ENCODE results near the gene UBE2K. TPM values are rescaled to one million over a fixed set of nuclear protein-coding genes. Genes with fewer than 3 reads are reported as not detected.

UBE2K gene
- polyA plus RNA-seq, 3 donors: 24.2 to 66.8 (median 50.0) TPM

DNA sequence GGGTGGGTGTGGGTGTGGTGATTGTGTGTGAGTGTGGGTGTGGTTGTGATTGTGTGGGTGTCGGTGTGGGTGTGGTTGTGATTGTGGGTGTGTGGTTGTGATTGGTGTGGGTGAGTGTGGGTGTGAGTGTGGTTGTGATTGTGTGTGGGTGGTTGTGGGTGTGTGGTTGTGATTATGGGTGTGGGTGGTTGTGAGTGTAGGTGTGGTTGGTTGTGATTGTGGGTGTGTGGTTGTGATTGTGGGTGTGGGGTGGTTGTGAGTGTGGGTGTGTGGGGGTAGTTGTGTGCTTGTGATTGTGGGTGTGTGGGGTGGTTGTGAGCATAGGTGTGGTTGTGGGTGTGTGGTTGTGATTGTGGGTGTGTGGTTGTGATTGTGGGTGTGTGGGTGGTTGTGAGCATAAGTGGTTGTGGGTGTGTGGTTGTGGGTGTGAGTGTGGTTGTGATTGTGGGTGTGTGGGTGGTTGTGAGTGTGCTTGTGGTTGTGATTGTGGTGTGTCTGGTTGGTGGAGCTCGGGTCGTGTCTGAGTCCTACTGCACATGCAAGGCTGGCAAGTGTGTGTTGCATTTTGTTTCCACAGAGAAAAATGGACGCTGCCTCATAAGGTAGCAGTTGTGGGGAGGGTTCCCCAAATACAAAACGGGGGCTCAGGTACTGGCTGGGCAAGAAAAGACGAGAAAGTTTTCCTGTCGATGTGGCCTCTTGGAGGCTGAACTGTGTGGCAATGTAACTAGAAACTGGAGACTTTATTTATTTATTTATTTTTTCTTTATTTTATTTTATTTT, 116.7 kb downstream of the UBE2K start:
- Histone ChIP-seq H2AFZ (ENCODE audit: insufficient read depth, low read depth, low read length, poor library complexity, severe bottlenecking) (no peak overlapping the region), H3K4me3 (replicated peaks in 1 of 3; ENCODE audit: low read depth in 2 of 3, low read length in 3 of 3) (no peak overlapping the region), H3K4me1 (ENCODE audit: control insufficient read depth in 1 of 2, insufficient read depth in 2 of 2, low read length in 2 of 2) (no peaks in the 10 kb centered on the region), H3K79me2 (ENCODE audit: insufficient read depth, low read length) (no peaks in the 10 kb centered on the region), H3K9me3 (replicated peaks in 1 of 2; ENCODE audit: control insufficient read depth in 1 of 2, insufficient read depth in 1 of 2, low read length in 2 of 2) (peaks cover 0 to 5% of the 10 kb centered on the region in 2 donors), H3K4me2 (replicated peaks; ENCODE audit: extremely low read depth, low read length, poor library complexity, severe bottlenecking) (no peak overlapping the region), H4K20me1 (ENCODE audit: insufficient read depth, low read length) (no peaks in the 10 kb centered on the region), H3K27ac (ENCODE audit: low read depth in 1 of 2, low read length in 2 of 2) (no peak overlapping the region), H3K27me3 (ENCODE audit: control insufficient read depth in 2 of 2, insufficient read depth in 2 of 2, low read length in 2 of 2) (no peaks in the 10 kb centered on the region), H3K36me3 (replicated peaks in 1 of 2; ENCODE audit: control insufficient read depth in 1 of 2, insufficient read depth in 2 of 2, low read length in 2 of 2) (no peaks in the 10 kb centered on the region), H3K9ac (ENCODE audit: insufficient read depth, low read length, poor library complexity, severe bottlenecking) (no peak overlapping the region)
- peaks cover 0 to 2% (median 0%) of the 10 kb centered on the region in 3 donors for H3K27me3 Mint-ChIP-seq (ENCODE audit: low read depth in 3 of 3)
- H3K4me1 Mint-ChIP-seq: no peaks in the 10 kb centered on the region
- intact Hi-C loops (cut with micrococcal nuclease): no loop called here
- H3K9me3 Mint-ChIP-seq: peaks cover 3 to 14% (median 4%) of the 10 kb centered on the region in 7 donors
- TF ChIP-seq, protein P1, sequence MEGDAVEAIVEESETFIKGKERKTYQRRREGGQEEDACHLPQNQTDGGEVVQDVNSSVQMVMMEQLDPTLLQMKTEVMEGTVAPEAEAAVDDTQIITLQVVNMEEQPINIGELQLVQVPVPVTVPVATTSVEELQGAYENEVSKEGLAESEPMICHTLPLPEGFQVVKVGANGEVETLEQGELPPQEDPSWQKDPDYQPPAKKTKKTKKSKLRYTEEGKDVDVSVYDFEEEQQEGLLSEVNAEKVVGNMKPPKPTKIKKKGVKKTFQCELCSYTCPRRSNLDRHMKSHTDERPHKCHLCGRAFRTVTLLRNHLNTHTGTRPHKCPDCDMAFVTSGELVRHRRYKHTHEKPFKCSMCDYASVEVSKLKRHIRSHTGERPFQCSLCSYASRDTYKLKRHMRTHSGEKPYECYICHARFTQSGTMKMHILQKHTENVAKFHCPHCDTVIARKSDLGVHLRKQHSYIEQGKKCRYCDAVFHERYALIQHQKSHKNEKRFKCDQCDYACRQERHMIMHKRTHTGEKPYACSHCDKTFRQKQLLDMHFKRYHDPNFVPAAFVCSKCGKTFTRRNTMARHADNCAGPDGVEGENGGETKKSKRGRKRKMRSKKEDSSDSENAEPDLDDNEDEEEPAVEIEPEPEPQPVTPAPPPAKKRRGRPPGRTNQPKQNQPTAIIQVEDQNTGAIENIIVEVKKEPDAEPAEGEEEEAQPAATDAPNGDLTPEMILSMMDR (IDR thresholded peaks at IDR 0.05): no peak
- no peak overlapping the region for H3K4me3 Mint-ChIP-seq
- DNase-seq: no peak
- no peaks in the 10 kb centered on the region for H3K36me3 Mint-ChIP-seq
- peak overlapping the region in 3 of 7 donors; percentile 11 to 35 (median 32) for H3K27ac Mint-ChIP-seq
- WGBS (ENCODE audit: insufficient coverage): 98% methylated on average over 5 of the region's 7 CpGs

DNA sequence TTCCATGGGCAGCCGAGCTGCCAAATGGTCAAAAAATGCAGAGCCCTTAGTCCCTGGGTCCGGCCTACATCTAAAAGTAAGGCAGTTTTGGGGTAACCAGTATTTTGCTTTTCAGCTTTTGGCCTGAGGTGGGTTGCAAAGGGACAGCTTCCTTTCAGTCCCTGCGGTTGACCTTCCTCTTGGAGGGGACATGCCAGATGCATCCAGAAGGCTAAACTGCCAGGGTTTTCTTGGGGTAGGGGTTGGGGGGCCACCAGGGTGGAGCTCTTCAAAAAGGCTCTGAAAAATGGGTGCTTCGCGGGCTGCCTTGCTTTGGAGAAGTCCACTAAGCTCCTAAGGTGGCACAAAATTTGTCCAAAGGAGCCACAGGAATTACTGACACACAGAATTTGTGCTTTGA, 120.7 kb downstream of the UBE2K start:
- intact Hi-C loops (cut with micrococcal nuclease): no loop called here
- 93% methylated on average over 4 of the region's 5 CpGs for WGBS (ENCODE audit: insufficient coverage)
- H3K36me3 Mint-ChIP-seq: peaks cover 9 to 11% of the 10 kb centered on the region in 2 donors
- no peak for DNase-seq
- no peaks in the 10 kb centered on the region for H3K27me3 Mint-ChIP-seq (ENCODE audit: low read depth in 3 of 3)
- no peak overlapping the region for H3K4me3 Mint-ChIP-seq
- H3K27ac Mint-ChIP-seq: peak overlapping the region in 2 of 7 donors; percentile 13 to 75
- Histone ChIP-seq H3K4me3 (replicated peaks in 1 of 3; ENCODE audit: low read depth in 2 of 3, low read length in 3 of 3) (no peak overlapping the region), H4K20me1 (ENCODE audit: insufficient read depth, low read length) (no peaks in the 10 kb centered on the region), H3K36me3 (replicated peaks in 1 of 2; ENCODE audit: control insufficient read depth in 1 of 2, insufficient read depth in 2 of 2, low read length in 2 of 2) (peaks cover 9 to 17% of the 10 kb centered on the region in 2 donors), H2AFZ (ENCODE audit: insufficient read depth, low read depth, low read length, poor library complexity, severe bottlenecking) (no peak overlapping the region), H3K4me1 (ENCODE audit: control insufficient read depth in 1 of 2, insufficient read depth in 2 of 2, low read length in 2 of 2) (no peaks in the 10 kb centered on the region), H3K79me2 (ENCODE audit: insufficient read depth, low read length) (no peaks in the 10 kb centered on the region), H3K27ac (ENCODE audit: low read depth in 1 of 2, low read length in 2 of 2) (no peak overlapping the region), H3K27me3 (ENCODE audit: control insufficient read depth in 2 of 2, insufficient read depth in 2 of 2, low read length in 2 of 2) (no peaks in the 10 kb centered on the region), H3K9me3 (replicated peaks in 1 of 2; ENCODE audit: control insufficient read depth in 1 of 2, insufficient read depth in 1 of 2, low read length in 2 of 2) (peaks cover 0 to 4% of the 10 kb centered on the region in 2 donors), H3K9ac (ENCODE audit: insufficient read depth, low read length, poor library complexity, severe bottlenecking) (no peak overlapping the region), H3K4me2 (replicated peaks; ENCODE audit: extremely low read depth, low read length, poor library complexity, severe bottlenecking) (no peak overlapping the region)
- H3K9me3 Mint-ChIP-seq: peaks cover 0 to 8% (median 0%) of the 10 kb centered on the region in 7 donors
- H3K4me1 Mint-ChIP-seq: peaks cover 5% of the 10 kb centered on the region
- TF ChIP-seq, protein P1 (IDR thresholded peaks at IDR 0.05): no peak
